CD14-positive monocyte (primary cell): ENCODE measurements around the gene VCP. TPM values are rescaled to one million over a fixed set of nuclear protein-coding genes. Genes with fewer than 3 reads are reported as not detected.

ENCODE experiments used
- DNase-seq, 3 donors: peaks; one replicate each; pipeline ENCODE4 v3.0.0-alpha.2; 2011 to 2022
- H2AFZ ChIP-seq: 2 replicates; pipeline ENCODE4 v1.6.0; 2012; ENCODE audit warnings: mild to moderate bottlenecking, low read depth, low read length, inconsistent platforms; ENCODE audit not compliant: insufficient read depth, poor library complexity, severe bottlenecking
- H3K27ac ChIP-seq, 2 donors: 1 replicate in 1 of 2; 2 replicates in 1 of 2; pipeline ENCODE4 v1.5.1; 2012 to 2013; ENCODE audit warnings: low read length in 2 of 2, control low read depth in 1 of 2, inconsistent platforms in 1 of 2, low read depth in 1 of 2, mild to moderate bottlenecking in 1 of 2
- H3K27me3 ChIP-seq, 2 donors: one replicate each; pipeline versions ENCODE4 v1.6.0 to v1.6.1; 2011 to 2013; ENCODE audit warnings: low read length in 2 of 2; ENCODE audit not compliant: control insufficient read depth in 2 of 2, insufficient read depth in 2 of 2
- H3K36me3 ChIP-seq, 2 donors: replicated peaks in 1 of 2; 1 replicate in 1 of 2; 2 replicates in 1 of 2; pipeline versions ENCODE4 v1.5.1 to v1.6.1; 2012 to 2013; ENCODE audit warnings: low read length in 2 of 2, control low read depth in 1 of 2, inconsistent platforms in 1 of 2, mild to moderate bottlenecking in 1 of 2; ENCODE audit not compliant: insufficient read depth in 2 of 2, control insufficient read depth in 1 of 2
- H3K4me1 ChIP-seq, 2 donors: 1 replicate in 1 of 2; 2 replicates in 1 of 2; pipeline versions ENCODE4 v1.5.1 to v1.6.1; 2012 to 2013; ENCODE audit warnings: low read length in 2 of 2, control low read depth in 1 of 2, inconsistent platforms in 1 of 2, mild to moderate bottlenecking in 1 of 2, moderate library complexity in 1 of 2; ENCODE audit not compliant: insufficient read depth in 2 of 2, control insufficient read depth in 1 of 2
- H3K4me2 ChIP-seq: replicated peaks from 2 replicates; pipeline ENCODE3; 2012; ENCODE audit warnings: low read length, moderate library complexity, mild to moderate bottlenecking; ENCODE audit not compliant: poor library complexity, severe bottlenecking; ENCODE audit errors: extremely low read depth
- H3K4me3 ChIP-seq, 3 experiments: fragments of 200-600 bp in 1 of 3; sonication (generic) in 1 of 3; replicated peaks in 1 of 3; 1 replicate in 2 of 3; 2 replicates in 1 of 3; pipeline ENCODE4 v1.5.1; 2011 to 2013; ENCODE audit warnings: low read length in 3 of 3, mild to moderate bottlenecking in 3 of 3, control low read depth in 2 of 3, low read depth in 2 of 3, inconsistent platforms in 1 of 3, moderate library complexity in 1 of 3
- H3K79me2 ChIP-seq: 2 replicates; pipeline ENCODE4 v1.6.0; 2012; ENCODE audit warnings: mild to moderate bottlenecking, control low read depth, inconsistent platforms, low read length, moderate library complexity; ENCODE audit not compliant: insufficient read depth
- H3K9ac ChIP-seq: 2 replicates; pipeline ENCODE4 v1.6.0; 2017; ENCODE audit warnings: low read length, mild to moderate bottlenecking; ENCODE audit not compliant: insufficient read depth, poor library complexity, severe bottlenecking
- H3K9me3 ChIP-seq, 2 donors: replicated peaks in 1 of 2; 1 replicate in 1 of 2; 2 replicates in 1 of 2; pipeline versions ENCODE4 v1.5.1 to v1.6.1; 2012 to 2013; ENCODE audit warnings: low read length in 2 of 2, control low read depth in 1 of 2; ENCODE audit not compliant: control insufficient read depth in 1 of 2, insufficient read depth in 1 of 2
- H4K20me1 ChIP-seq: 2 replicates; pipeline ENCODE4 v1.6.0; 2012; ENCODE audit warnings: mild to moderate bottlenecking, low read length, control low read depth, moderate library complexity; ENCODE audit not compliant: insufficient read depth
- H3K27ac Mint-ChIP-seq, 7 donors: one replicate each; pipeline ENCODE4 v1.8.0; 2020; ENCODE audit warnings: mild to moderate bottlenecking in 7 of 7, mixed read lengths in 7 of 7, moderate library complexity in 6 of 7, inconsistent platforms in 2 of 7
- H3K27me3 Mint-ChIP-seq, 3 donors: one replicate each; pipeline ENCODE4 v1.8.0; 2021 to 2022; ENCODE audit warnings: low read depth in 3 of 3, mild to moderate bottlenecking in 3 of 3, mixed read lengths in 3 of 3, moderate library complexity in 3 of 3, inconsistent platforms in 1 of 3
- H3K36me3 Mint-ChIP-seq, 2 donors: one replicate each; pipeline ENCODE4 v1.8.0; 2020; ENCODE audit warnings: mixed read lengths in 2 of 2, inconsistent platforms in 1 of 2, mild to moderate bottlenecking in 1 of 2
- H3K4me1 Mint-ChIP-seq: one replicate; pipeline ENCODE4 v1.8.0; 2020; ENCODE audit warnings: mild to moderate bottlenecking, mixed read lengths
- H3K4me3 Mint-ChIP-seq, 2 donors: one replicate each; pipeline ENCODE4 v1.8.0; 2020; ENCODE audit warnings: mild to moderate bottlenecking in 2 of 2, mixed read lengths in 2 of 2, moderate library complexity in 1 of 2
- H3K9me3 Mint-ChIP-seq, 7 donors: one replicate each; pipeline ENCODE4 v1.8.0; 2020 to 2022; ENCODE audit warnings: mixed read lengths in 7 of 7, mild to moderate bottlenecking in 6 of 7, moderate library complexity in 6 of 7, inconsistent platforms in 2 of 7
- CTCF ChIP-seq: fragments of 200-600 bp; IDR thresholded peaks from one replicate; pipeline ENCODE4 v1.8.0; 2022; ENCODE audit warnings: antibody characterized with exemption, mild to moderate bottlenecking
- WGBS: methylation state at CpG from one replicate; pipeline ENCODE4 v1.1.5; 2013; ENCODE audit warnings: missing lambda C conversion rate; ENCODE audit not compliant: insufficient coverage; 5-methylcytosine and 5-hydroxymethylcytosine counted together
- intact Hi-C, 2 donors: fragments of 100-400 bp; cut with micrococcal nuclease; formaldehyde crosslinking; loops; one replicate each; pipeline versions ENCODE4 v1.15.0 to v1.15.1; 2023
- polyA plus RNA-seq, 3 donors: library from polyadenylated mRNA; depleted of rRNA in 1 of 3; unstranded in 2 of 3; stranded (reverse) in 1 of 3; fragments of 300-500 nt in 2 of 3; fragments of >200 nt in 1 of 3; fragmentation: Illumina TruSeq in 2 of 3; gene quantifications; 1 replicate in 2 of 3; 2 replicates in 1 of 3; pipeline ENCODE4 v1.2.3, GENCODE V29; 2012 to 2021

Gene VCP
- polyA plus RNA-seq, 3 donors, result 100 to 180 (median 130) TPM

- no peak overlapping the region for H3K4me3 ChIP-seq
- peaks cover 2 to 14% of the 10 kb centered on the region in 2 donors for H3K36me3 ChIP-seq
- no peak for DNase-seq
- H3K27ac ChIP-seq, result peak overlapping the region in 1 of 2 donors; percentile 32
- H3K4me2 ChIP-seq, result no peak overlapping the region
- no peaks in the 10 kb centered on the region for H3K27me3 ChIP-seq
- WGBS, result 97% methylated on average over 8 of the region's 8 CpGs
- Mint-ChIP-seq H3K9me3 (no peaks in the 10 kb centered on the region), H3K27me3 (no peaks in the 10 kb centered on the region), H3K36me3 (peaks cover 5 to 13% of the 10 kb centered on the region in 2 donors), H3K4me1 (peaks cover 38% of the 10 kb centered on the region), H3K27ac (peak overlapping the region in 2 of 7 donors; percentile 37 to 40), H3K4me3 (no peak overlapping the region)
- no peak overlapping the region for H2AFZ ChIP-seq
- peaks cover 21% of the 10 kb centered on the region for H4K20me1 ChIP-seq
- H3K9ac ChIP-seq, result no peak overlapping the region
- H3K79me2 ChIP-seq, result peaks cover 39% of the 10 kb centered on the region
- H3K9me3 ChIP-seq, result no peaks in the 10 kb centered on the region
- intact Hi-C loops, result loop anchor here (5.0 to 10.0 kb wide), 3 partner anchors 38 to 90 kb away; partner anchors contain the start of gene DNAJB5 (in 1 of the 2)
- H3K4me1 ChIP-seq, result peaks cover 31 to 48% of the 10 kb centered on the region in 2 donors
- TF ChIP-seq CTCF, result no peak
These were observed 2.4 kb upstream of the VCP start for GRCh38 chr9:35074791-35075190.

- H2AFZ ChIP-seq, result no peak overlapping the region
- no peak overlapping the region for H3K4me3 ChIP-seq
- H3K27ac Mint-ChIP-seq, result peak overlapping the region in 2 of 7 donors; percentile 73 to 95
- H3K27me3 Mint-ChIP-seq, result no peaks in the 10 kb centered on the region
- H3K4me2 ChIP-seq, result no peak overlapping the region
- H3K4me1 ChIP-seq, result peaks cover 29 to 48% of the 10 kb centered on the region in 2 donors
- H3K4me1 Mint-ChIP-seq, result peaks cover 40% of the 10 kb centered on the region
- no peak overlapping the region for H3K9ac ChIP-seq
- H3K27me3 ChIP-seq, result no peaks in the 10 kb centered on the region
- H3K9me3 Mint-ChIP-seq, result no peaks in the 10 kb centered on the region
- peaks cover 2 to 16% of the 10 kb centered on the region in 2 donors for H3K36me3 ChIP-seq
- no peaks in the 10 kb centered on the region for H3K9me3 ChIP-seq
- H3K27ac ChIP-seq, result no peak overlapping the region
- peaks cover 28% of the 10 kb centered on the region for H4K20me1 ChIP-seq
- DNase-seq, result no peak
- H3K79me2 ChIP-seq, result peaks cover 44% of the 10 kb centered on the region
- peaks cover 5 to 17% of the 10 kb centered on the region in 2 donors for H3K36me3 Mint-ChIP-seq
- TF ChIP-seq CTCF, result no peak
- H3K4me3 Mint-ChIP-seq, result no peak overlapping the region
- WGBS, result 100% methylated on average over 1 of the region's 6 CpGs
- intact Hi-C loops, result loop anchor here (5.0 to 10.0 kb wide), 3 partner anchors 38 to 89 kb away; partner anchors contain the start of gene DNAJB5 (in 1 of the 2)
These were observed 1.7 kb upstream of the VCP start for GRCh38 chr9:35074141-35074540.
